Trophoblast cell (in vitro differentiated cells and primary cell): Measurements from ENCODE around the gene ZNF846.

Experiments
- DNase-seq, 2 donors: peaks; one replicate each; pipeline ENCODE4 v3.0.0-alpha.2; 2016
- H2AFZ ChIP-seq: 2 replicates; pipeline ENCODE4 v1.6.1; 2013; ENCODE audit warnings: low read length, moderate library complexity, mild to moderate bottlenecking; ENCODE audit not compliant: insufficient read depth, poor library complexity
- H2AK5ac ChIP-seq: 2 replicates; pipeline ENCODE4 v1.6.1; 2013; ENCODE audit warnings: mild to moderate bottlenecking, low read length
- H2BK120ac ChIP-seq: 2 replicates; pipeline ENCODE4 v1.6.1; 2013; ENCODE audit warnings: low read length, mild to moderate bottlenecking, moderate library complexity; ENCODE audit not compliant: insufficient read depth, poor library complexity
- H2BK12ac ChIP-seq: 2 replicates; pipeline ENCODE4 v1.6.1; 2013; ENCODE audit warnings: mild to moderate bottlenecking, low read length, moderate library complexity
- H2BK5ac ChIP-seq: 2 replicates; pipeline ENCODE4 v1.6.1; 2013; ENCODE audit warnings: low read length, low read depth, moderate library complexity, mild to moderate bottlenecking; ENCODE audit not compliant: poor library complexity
- H3K14ac ChIP-seq: 2 replicates; pipeline ENCODE4 v1.6.1; 2013; ENCODE audit warnings: mild to moderate bottlenecking, low read length
- H3K18ac ChIP-seq: 2 replicates; pipeline ENCODE4 v1.6.1; 2013; ENCODE audit warnings: mild to moderate bottlenecking, low read length
- H3K23ac ChIP-seq: 2 replicates; pipeline ENCODE4 v1.6.1; 2013; ENCODE audit warnings: low read length
- H3K27ac ChIP-seq: 2 replicates; pipeline ENCODE4 v1.5.1; 2013; ENCODE audit warnings: low read depth, mild to moderate bottlenecking, inconsistent platforms, low read length, moderate library complexity
- H3K27me3 ChIP-seq: 2 replicates; pipeline ENCODE4 v1.6.1; 2013; ENCODE audit warnings: inconsistent platforms, mild to moderate bottlenecking, low read length, moderate library complexity; ENCODE audit not compliant: insufficient read depth
- H3K36me3 ChIP-seq, 2 experiments: 1 replicate in 1 of 2; 2 replicates in 1 of 2; pipeline ENCODE4 v1.6.1; 2013; ENCODE audit warnings: low read length in 2 of 2, mild to moderate bottlenecking in 2 of 2, moderate library complexity in 1 of 2; ENCODE audit not compliant: insufficient read depth in 2 of 2, control insufficient read depth in 1 of 2
- H3K4ac ChIP-seq: 2 replicates; pipeline ENCODE4 v1.6.1; 2013; ENCODE audit warnings: low read depth, mild to moderate bottlenecking, low read length, moderate library complexity
- H3K4me1 ChIP-seq, 2 experiments: 1 replicate in 1 of 2; 2 replicates in 1 of 2; pipeline ENCODE4 v1.6.1; 2013; ENCODE audit warnings: low read length in 2 of 2, mild to moderate bottlenecking in 2 of 2, moderate library complexity in 1 of 2; ENCODE audit not compliant: insufficient read depth in 2 of 2, control insufficient read depth in 1 of 2
- H3K4me2 ChIP-seq: 2 replicates; pipeline ENCODE4 v1.6.1; 2013; ENCODE audit warnings: inconsistent platforms, mild to moderate bottlenecking, low read length, moderate library complexity
- H3K4me3 ChIP-seq: 2 replicates; pipeline ENCODE4 v1.5.1; 2013; ENCODE audit warnings: mild to moderate bottlenecking, low read depth, low read length, inconsistent platforms
- H3K79me1 ChIP-seq: one replicate; pipeline ENCODE4 v1.6.1; 2013; ENCODE audit warnings: low read length
- H3K79me2 ChIP-seq: 2 replicates; pipeline ENCODE4 v1.6.1; 2013; ENCODE audit warnings: low read length, mild to moderate bottlenecking; ENCODE audit not compliant: control insufficient read depth, insufficient read depth, poor library complexity
- H3K9ac ChIP-seq: 2 replicates; pipeline ENCODE4 v1.6.1; 2013; ENCODE audit warnings: mild to moderate bottlenecking, low read length
- H3K9me3 ChIP-seq: 2 replicates; pipeline ENCODE4 v1.6.1; 2013; ENCODE audit warnings: low read depth, mild to moderate bottlenecking, control low read depth, inconsistent platforms, low read length; ENCODE audit not compliant: insufficient read depth
- H4K12ac ChIP-seq: 2 replicates; pipeline ENCODE4 v1.6.1; 2013; ENCODE audit warnings: low read depth, mild to moderate bottlenecking, low read length, moderate library complexity
- H4K8ac ChIP-seq: 2 replicates; pipeline ENCODE4 v1.6.1; 2013; ENCODE audit warnings: low read depth, mild to moderate bottlenecking, low read length, moderate library complexity
- H4K91ac ChIP-seq: one replicate; pipeline ENCODE4 v1.6.1; 2013; ENCODE audit warnings: low read depth, mild to moderate bottlenecking, low read length, moderate library complexity
- WGBS: extraction: QIAGEN DNeasy Blood & Tissue Kit; methylation state at CpG from one replicate; pipeline ENCODE4 v1.1.7; 2013; ENCODE audit warnings: missing lambda C conversion rate; ENCODE audit not compliant: insufficient read length, insufficient coverage; ENCODE audit errors: extremely low coverage; 5-methylcytosine and 5-hydroxymethylcytosine counted together

Gene ZNF846

DNA sequence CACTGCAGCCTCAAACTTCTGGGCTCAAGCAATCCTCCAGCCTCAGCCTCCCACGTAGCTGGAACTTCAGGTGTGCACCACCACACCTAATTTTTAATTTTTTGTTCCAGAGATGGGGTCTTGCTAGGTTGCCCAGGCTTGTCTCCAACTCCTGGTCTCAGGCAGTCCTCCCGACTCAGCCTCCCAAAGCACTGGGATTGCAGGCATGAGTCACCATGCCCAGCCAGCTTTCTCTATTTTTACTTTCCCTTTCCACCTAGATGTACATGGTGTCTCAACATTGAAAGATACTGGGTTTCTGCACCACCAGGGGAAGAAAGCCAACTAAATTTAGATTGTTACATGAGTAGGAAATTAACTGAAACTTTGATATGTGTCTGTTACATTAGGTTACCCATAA lies 13.8 kb upstream of the ZNF846 start:
- no peak overlapping the region for H3K23ac ChIP-seq
- no CpG with 5 or more reads among the region's 2 CpGs for WGBS
- no peak overlapping the region for H3K4me3 ChIP-seq
- no peak overlapping the region for H3K9ac ChIP-seq
- H3K4me1 ChIP-seq: peaks cover 0 to 6% of the 10 kb centered on the region in 2 experiments
- no peak overlapping the region for H2AFZ ChIP-seq
- H2BK120ac ChIP-seq: no peak overlapping the region
- peaks cover 3% of the 10 kb centered on the region for H3K79me1 ChIP-seq
- H3K14ac ChIP-seq: no peak overlapping the region
- no peak overlapping the region for H3K27ac ChIP-seq
- H3K18ac ChIP-seq: no peak overlapping the region
- H3K4me2 ChIP-seq: no peak overlapping the region
- no peak overlapping the region for H4K12ac ChIP-seq
- no peaks in the 10 kb centered on the region for H3K27me3 ChIP-seq
- no peak overlapping the region for H4K8ac ChIP-seq
- DNase-seq: peak in 1 of 2 donors; percentile 13
- H3K36me3 ChIP-seq: no peaks in the 10 kb centered on the region
- H3K79me2 ChIP-seq: no peaks in the 10 kb centered on the region
- H4K91ac ChIP-seq: no peak overlapping the region
- H3K4ac ChIP-seq: no peak overlapping the region
- no peak overlapping the region for H2BK12ac ChIP-seq
- H2AK5ac ChIP-seq: no peak overlapping the region
- peaks cover 2% of the 10 kb centered on the region for H3K9me3 ChIP-seq
- H2BK5ac ChIP-seq: no peak overlapping the region

DNA sequence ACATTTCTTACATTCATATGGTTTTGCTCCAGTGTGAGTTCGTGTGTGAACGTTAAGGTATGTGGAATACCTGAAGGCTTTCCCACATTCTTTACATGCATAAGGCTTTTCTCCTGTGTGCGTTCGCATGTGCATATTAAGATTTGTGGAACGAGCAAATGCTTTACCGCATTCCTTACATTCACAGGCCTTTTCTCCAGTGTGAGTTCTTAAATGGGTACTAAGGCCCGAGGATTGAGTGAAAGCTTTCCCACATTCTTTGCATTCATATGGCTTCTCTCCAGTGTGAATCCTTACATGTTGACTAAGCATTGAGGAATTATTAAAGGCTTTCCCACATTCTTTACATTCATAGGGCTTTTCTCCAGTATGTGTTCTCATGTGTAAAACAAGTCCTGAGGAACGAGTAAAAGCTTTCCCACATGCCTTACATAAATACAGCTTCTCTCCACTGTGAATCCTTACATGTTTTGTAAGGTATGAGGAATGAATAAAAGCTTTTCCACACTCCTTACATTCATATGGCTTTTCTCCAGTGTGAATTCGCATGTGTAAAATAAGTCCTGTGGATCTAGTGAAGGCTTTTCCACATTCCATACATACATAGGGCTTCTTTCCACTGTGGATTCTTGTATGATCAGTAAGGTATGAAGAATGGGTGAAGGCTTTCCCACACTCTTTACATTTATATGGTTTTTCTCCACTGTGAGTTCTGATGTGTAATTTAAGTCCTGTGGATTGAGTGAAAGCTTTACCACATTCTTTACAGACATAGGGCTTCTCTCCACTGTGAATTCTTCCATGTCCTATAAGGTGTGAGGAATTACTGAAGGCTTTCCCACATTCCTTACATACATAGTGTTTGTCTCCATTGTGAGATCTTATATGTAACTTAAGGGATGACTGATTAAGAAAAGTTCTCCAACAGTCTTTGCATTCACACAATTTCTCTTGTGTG lies 10.7 kb downstream of the ZNF846 start:
- Histone ChIP-seq H2AFZ (no peak overlapping the region), H2BK12ac (no peak overlapping the region), H2BK120ac (no peak overlapping the region), H3K27ac (no peak overlapping the region), H4K8ac (no peak overlapping the region), H3K4me2 (no peak overlapping the region), H3K4me3 (no peak overlapping the region), H3K36me3 (peaks cover 17 to 18% of the 10 kb centered on the region in 2 experiments), H3K18ac (no peak overlapping the region), H3K23ac (no peak overlapping the region), H3K79me2 (no peaks in the 10 kb centered on the region), H3K9ac (no peak overlapping the region), H3K14ac (no peak overlapping the region), H4K12ac (no peak overlapping the region), H3K27me3 (no peaks in the 10 kb centered on the region), H3K4me1 (no peaks in the 10 kb centered on the region), H3K4ac (no peak overlapping the region), H2BK5ac (no peak overlapping the region), H4K91ac (no peak overlapping the region), H3K9me3 (peaks cover 6% of the 10 kb centered on the region), H3K79me1 (no peaks in the 10 kb centered on the region), H2AK5ac (no peak overlapping the region)
- peak; percentile 10 to 56 for DNase-seq
- WGBS: no CpG with 5 or more reads among the region's 9 CpGs

DNA sequence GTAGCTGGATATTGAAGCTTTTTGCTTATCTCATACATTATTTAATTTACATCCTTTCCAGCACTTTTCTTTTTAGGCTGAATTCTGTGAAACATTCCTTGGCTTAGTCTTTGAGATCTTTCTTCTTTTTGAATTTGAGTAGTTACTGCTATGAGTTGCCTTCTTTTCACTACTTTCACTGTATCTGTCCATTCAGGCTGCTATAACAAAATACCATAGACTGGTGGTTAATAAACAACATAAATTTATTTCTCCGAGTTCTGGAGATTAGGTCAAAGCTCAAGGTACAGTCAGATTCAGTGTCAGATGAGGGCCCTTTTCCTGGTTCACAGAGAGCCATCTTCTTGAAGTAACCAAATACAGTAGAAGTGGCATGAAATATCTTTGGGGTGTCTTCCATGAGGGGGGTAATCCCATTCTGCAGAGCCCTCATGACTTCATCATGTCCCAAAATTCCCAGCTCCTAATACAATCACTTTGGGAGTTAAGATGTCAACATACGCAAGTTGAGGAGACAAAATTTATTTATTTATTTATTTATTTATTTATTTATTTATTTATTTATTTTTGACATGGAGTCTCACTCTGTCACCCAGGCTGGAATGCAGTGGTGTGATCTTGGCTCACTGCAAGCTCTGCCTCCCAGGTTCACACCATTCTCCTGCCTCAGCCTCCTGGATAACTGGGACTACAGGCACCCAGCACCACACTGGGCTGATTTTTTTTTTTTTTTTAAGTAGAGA lies 15.7 kb downstream of the ZNF846 start:
- H3K9me3 ChIP-seq: peaks cover 6% of the 10 kb centered on the region
- no peak overlapping the region for H3K18ac ChIP-seq
- H3K79me2 ChIP-seq: no peaks in the 10 kb centered on the region
- no peak overlapping the region for H3K9ac ChIP-seq
- H3K36me3 ChIP-seq: peaks cover 4 to 6% of the 10 kb centered on the region in 2 experiments
- no peaks in the 10 kb centered on the region for H3K4me1 ChIP-seq
- H4K12ac ChIP-seq: no peak overlapping the region
- H2AK5ac ChIP-seq: no peak overlapping the region
- no peak for DNase-seq
- no peak overlapping the region for H3K4ac ChIP-seq
- H4K8ac ChIP-seq: no peak overlapping the region
- no peak overlapping the region for H3K23ac ChIP-seq
- no CpG with 5 or more reads among the region's 2 CpGs for WGBS
- no peak overlapping the region for H3K14ac ChIP-seq
- H3K27me3 ChIP-seq: no peaks in the 10 kb centered on the region
- no peak overlapping the region for H2BK12ac ChIP-seq
- no peaks in the 10 kb centered on the region for H3K79me1 ChIP-seq
- no peak overlapping the region for H3K4me3 ChIP-seq
- no peak overlapping the region for H2BK5ac ChIP-seq
- no peak overlapping the region for H3K27ac ChIP-seq
- no peak overlapping the region for H2AFZ ChIP-seq
- no peak overlapping the region for H3K4me2 ChIP-seq
- H4K91ac ChIP-seq: no peak overlapping the region
- H2BK120ac ChIP-seq: no peak overlapping the region

DNA sequence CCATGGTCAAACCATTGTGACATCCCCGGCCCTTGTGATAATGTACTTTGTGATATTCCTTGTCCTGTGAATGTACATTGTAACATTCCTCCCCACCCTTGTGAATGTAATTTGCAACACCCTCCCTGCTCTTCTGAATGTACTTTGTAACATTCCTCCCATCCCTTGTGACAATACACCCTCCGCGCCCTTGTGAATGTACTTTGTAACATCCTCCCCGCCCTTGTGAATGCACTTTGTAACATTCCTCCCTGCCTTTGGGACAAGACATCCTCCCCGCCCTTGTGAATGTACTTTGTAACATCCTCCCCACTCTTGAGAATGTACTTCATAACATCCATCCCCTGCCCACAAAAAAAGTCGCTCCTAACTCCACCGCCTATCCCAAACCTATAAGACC lies 17.1 kb downstream of the ZNF846 start:
- Histone ChIP-seq H3K4ac (no peak overlapping the region), H4K8ac (no peak overlapping the region), H4K91ac (no peak overlapping the region), H2AK5ac (no peak overlapping the region), H2BK12ac (no peak overlapping the region), H4K12ac (no peak overlapping the region), H3K23ac (no peak overlapping the region), H3K79me1 (no peaks in the 10 kb centered on the region), H3K27me3 (no peaks in the 10 kb centered on the region), H3K14ac (no peak overlapping the region), H2AFZ (no peak overlapping the region), H3K18ac (no peak overlapping the region), H3K4me2 (no peak overlapping the region), H3K27ac (no peak overlapping the region), H3K36me3 (peaks cover 1 to 2% of the 10 kb centered on the region in 2 experiments), H2BK5ac (no peak overlapping the region), H3K79me2 (no peaks in the 10 kb centered on the region), H3K4me3 (no peak overlapping the region), H3K4me1 (no peaks in the 10 kb centered on the region), H2BK120ac (no peak overlapping the region), H3K9ac (no peak overlapping the region), H3K9me3 (peaks cover 4% of the 10 kb centered on the region)
- WGBS: no CpG with 5 or more reads among the region's 7 CpGs
- no peak for DNase-seq
